Skeletal muscle tissue (tissue), 4 donors: ENCODE results near the gene FPR3. TPM values are rescaled to one million over a fixed set of nuclear protein-coding genes. Genes with fewer than 3 reads are reported as not detected.
A peak's percentile ranks its signal among the peaks of the same experiment; 100 is the strongest.

ENCODE experiments used
- H3K27ac ChIP-seq: one replicate; pipeline ENCODE4 v1.7.0; 2013; ENCODE audit warnings: mild to moderate bottlenecking, low read depth, low read length, inconsistent platforms
- H3K27me3 ChIP-seq, 3 donors: one replicate each; pipeline ENCODE4 v1.7.0; 2013; ENCODE audit warnings: low read length in 3 of 3; ENCODE audit not compliant: control insufficient read depth in 3 of 3, insufficient read depth in 3 of 3
- H3K36me3 ChIP-seq, 3 donors: one replicate each; pipeline ENCODE4 v1.7.0; 2013; ENCODE audit warnings: low read length in 3 of 3; ENCODE audit not compliant: control insufficient read depth in 3 of 3, insufficient read depth in 3 of 3
- H3K4me1 ChIP-seq, 3 donors: one replicate each; pipeline ENCODE4 v1.7.0; 2013; ENCODE audit warnings: low read length in 3 of 3, mild to moderate bottlenecking in 3 of 3; ENCODE audit not compliant: control insufficient read depth in 3 of 3, insufficient read depth in 3 of 3
- H3K4me3 ChIP-seq, 3 donors: one replicate each; pipeline ENCODE4 v1.7.0; 2013; ENCODE audit warnings: low read length in 3 of 3
- H3K9ac ChIP-seq, 3 donors: one replicate each; pipeline ENCODE4 v1.7.0; 2013; ENCODE audit warnings: low read length in 3 of 3, mild to moderate bottlenecking in 3 of 3, moderate library complexity in 2 of 3, low read depth in 1 of 3
- H3K9me3 ChIP-seq, 3 donors: one replicate each; pipeline ENCODE4 v1.7.0; 2013; ENCODE audit warnings: low read length in 3 of 3; ENCODE audit not compliant: control insufficient read depth in 3 of 3
- total RNA-seq: library from RNA; depleted of rRNA; stranded (reverse); fragments of >200 nt; gene quantifications from one replicate; pipeline ENCODE4 v1.2.3, GENCODE V29; 2014
- donor health status: Osteomylitis.

Gene FPR3
- total RNA-seq, 1 donor from 2014 or later, result 0.52 TPM

- H3K9me3 ChIP-seq, result peaks cover 15 to 58% (median 37%) of the 10 kb centered on the region in 3 donors
- no peaks in the 10 kb centered on the region for H3K4me1 ChIP-seq
- H3K9ac ChIP-seq, result no peak overlapping the region
- peak overlapping the region in 2 of 3 donors; percentile 21 to 40 for H3K4me3 ChIP-seq
- no peak overlapping the region for H3K27ac ChIP-seq
- peaks cover 6 to 21% (median 10%) of the 10 kb centered on the region in 3 donors for H3K36me3 ChIP-seq
- H3K27me3 ChIP-seq, result no peaks in the 10 kb centered on the region
Measured at GRCh38 chr19:51861870-51862622, 67.1 kb downstream of the FPR3 start.

DNA sequence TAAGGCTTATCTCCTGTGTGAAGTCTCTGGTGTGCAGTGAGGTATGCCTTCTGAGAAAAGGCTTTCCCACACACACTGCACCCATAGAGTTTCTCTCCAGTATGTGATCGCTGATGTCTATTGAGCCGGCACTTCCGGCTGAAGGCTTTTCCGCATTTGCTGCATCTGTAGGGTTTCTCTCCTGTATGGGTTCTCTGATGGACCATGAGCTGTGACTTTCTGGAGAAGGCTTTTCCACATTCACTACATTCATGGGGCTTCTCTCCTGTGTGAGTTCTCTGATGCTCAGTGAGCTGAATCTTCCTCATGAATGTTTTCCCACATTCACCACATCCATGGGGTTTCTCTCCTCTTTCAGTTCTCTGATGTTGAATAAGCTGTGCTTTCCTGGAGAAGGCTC lies 78.1 kb downstream of the FPR3 start:
- Histone ChIP-seq H3K36me3 (peaks cover 56 to 69% (median 63%) of the 10 kb centered on the region in 3 donors), H3K27ac (no peak overlapping the region)

More for the DNA sequence above, 78.1 kb downstream of the FPR3 start:
- Histone ChIP-seq H3K4me1 (no peaks in the 10 kb centered on the region), H3K27me3 (no peaks in the 10 kb centered on the region), H3K4me3 (peak overlapping the region; percentile 8 to 18 (median 13)), H3K9ac (no peak overlapping the region), H3K9me3 (peaks cover 13 to 77% (median 35%) of the 10 kb centered on the region in 3 donors)

Other genes starting within 250 kb of the FPR3 start
- gene ZNF175, start 223.9 kb upstream of the FPR3 start, total RNA-seq, result 3.7 TPM
- gene SIGLEC5, start 164.8 kb upstream of the FPR3 start, total RNA-seq, result 1.6 TPM
- gene SIGLEC14, start 148.3 kb upstream of the FPR3 start, total RNA-seq, result not detected
- gene SPACA6, start 101.8 kb upstream of the FPR3 start, total RNA-seq, result 4.7 TPM
- under 0.01 TPM for gene HAS1, start 71.2 kb upstream of the FPR3 start, total RNA-seq
- 7.8 TPM for gene FPR1, start 43.3 kb upstream of the FPR3 start, total RNA-seq
- gene FPR2, start 34.0 kb upstream of the FPR3 start, total RNA-seq, result 4.2 TPM
- 11.0 TPM for gene ZNF577, start 92.8 kb downstream of the FPR3 start, total RNA-seq
- gene ZNF649, start 109.9 kb downstream of the FPR3 start, total RNA-seq, result 15.7 TPM
- 5.2 TPM for gene ZNF613, start 132.3 kb downstream of the FPR3 start, total RNA-seq
- 10.4 TPM for gene ZNF350, start 191.7 kb downstream of the FPR3 start, total RNA-seq
- 8.4 TPM for gene ZNF615, start 213.1 kb downstream of the FPR3 start, total RNA-seq
- 7.8 TPM for gene ZNF614, start 233.2 kb downstream of the FPR3 start, total RNA-seq